Cardiac fibroblast (primary cell): ENCODE measurements around the gene ARHGEF17.

Experiments
- DNase-seq, 2 donors: peaks; one replicate each; pipeline versions ENCODE4 v3.0.0 to v3.0.0-alpha.2; 2010; ENCODE audit warnings: low read depth in 2 of 2
- H3K4me3 ChIP-seq, 2 donors: replicated peaks in 1 of 2; 1 replicate in 1 of 2; 2 replicates in 1 of 2; pipeline ENCODE4 v1.5.1; 2011; ENCODE audit warnings: low read depth in 2 of 2, low read length in 2 of 2, mild to moderate bottlenecking in 2 of 2, moderate library complexity in 1 of 2
- TF ChIP-seq, protein P1 (sequence below): IDR thresholded peaks from one replicate; pipeline ENCODE4 v1.5.1; 2011; ENCODE audit warnings: low read depth, mild to moderate bottlenecking, low read length, inconsistent platforms

Gene ARHGEF17

DNA sequence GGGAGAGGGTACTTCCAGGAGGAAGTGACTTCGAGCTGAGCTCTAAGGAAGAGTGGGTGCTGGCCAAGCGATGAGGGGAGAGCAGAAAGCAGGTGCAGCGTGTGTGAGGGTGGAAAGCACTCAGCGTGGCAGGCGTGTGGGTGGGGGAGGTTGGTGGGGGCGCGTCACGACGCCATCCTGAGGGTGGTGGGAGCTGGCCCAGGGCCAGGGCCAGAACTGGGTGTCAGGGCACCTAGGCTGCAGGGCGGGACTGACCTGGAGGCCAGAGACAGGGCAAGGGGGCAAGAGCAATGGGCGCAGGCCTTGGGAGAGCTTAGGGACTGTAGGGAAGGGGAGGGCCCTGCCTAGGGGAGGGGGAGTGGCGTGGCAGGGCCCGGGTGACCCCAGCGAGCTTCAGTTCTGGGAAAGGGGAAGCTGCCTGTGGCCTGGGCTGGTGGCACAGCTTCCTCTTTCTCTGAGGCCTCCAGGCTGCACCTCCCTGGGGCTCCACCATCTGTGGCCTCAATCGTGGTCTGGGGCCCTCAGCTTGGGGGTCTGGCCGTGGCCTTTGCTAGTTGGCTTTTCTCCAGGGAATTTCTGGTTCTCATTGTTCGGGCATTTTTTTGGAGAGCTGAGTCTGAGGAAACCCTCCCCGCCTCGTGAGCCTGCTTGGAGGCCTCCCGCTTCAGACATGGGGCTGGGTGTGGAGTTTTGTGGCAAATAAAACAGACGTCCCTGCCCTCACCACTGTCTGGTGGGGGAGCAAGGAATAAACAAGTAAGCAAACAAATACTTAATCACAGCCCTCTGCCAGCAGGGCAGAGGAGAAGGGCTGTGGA, 77.0 kb downstream of the ARHGEF17 start:
- DNase-seq, result no peak
- no peak overlapping the region for H3K4me3 ChIP-seq
- TF ChIP-seq, protein P1, sequence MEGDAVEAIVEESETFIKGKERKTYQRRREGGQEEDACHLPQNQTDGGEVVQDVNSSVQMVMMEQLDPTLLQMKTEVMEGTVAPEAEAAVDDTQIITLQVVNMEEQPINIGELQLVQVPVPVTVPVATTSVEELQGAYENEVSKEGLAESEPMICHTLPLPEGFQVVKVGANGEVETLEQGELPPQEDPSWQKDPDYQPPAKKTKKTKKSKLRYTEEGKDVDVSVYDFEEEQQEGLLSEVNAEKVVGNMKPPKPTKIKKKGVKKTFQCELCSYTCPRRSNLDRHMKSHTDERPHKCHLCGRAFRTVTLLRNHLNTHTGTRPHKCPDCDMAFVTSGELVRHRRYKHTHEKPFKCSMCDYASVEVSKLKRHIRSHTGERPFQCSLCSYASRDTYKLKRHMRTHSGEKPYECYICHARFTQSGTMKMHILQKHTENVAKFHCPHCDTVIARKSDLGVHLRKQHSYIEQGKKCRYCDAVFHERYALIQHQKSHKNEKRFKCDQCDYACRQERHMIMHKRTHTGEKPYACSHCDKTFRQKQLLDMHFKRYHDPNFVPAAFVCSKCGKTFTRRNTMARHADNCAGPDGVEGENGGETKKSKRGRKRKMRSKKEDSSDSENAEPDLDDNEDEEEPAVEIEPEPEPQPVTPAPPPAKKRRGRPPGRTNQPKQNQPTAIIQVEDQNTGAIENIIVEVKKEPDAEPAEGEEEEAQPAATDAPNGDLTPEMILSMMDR, result no peak

DNA sequence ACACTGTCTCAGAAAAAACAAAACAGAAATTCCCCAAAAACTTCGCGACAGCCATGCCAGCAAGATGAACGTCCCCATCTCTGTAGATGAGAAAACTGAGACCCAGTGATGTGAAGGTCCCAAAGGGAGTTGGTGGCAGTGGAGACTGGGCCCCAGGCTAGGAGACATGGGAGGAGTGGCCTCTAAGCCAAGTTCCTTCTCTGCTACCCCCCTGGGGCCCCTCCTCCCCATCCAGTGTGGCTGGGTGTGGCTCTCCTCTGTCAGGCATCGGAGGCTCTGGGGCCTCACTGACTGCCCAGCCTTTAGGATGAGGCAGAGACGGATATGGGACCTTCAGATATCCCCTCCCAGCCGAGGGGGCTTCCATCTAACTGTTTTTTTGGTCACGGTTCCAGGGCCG, 77.9 kb downstream of the ARHGEF17 start:
- H3K4me3 ChIP-seq, result no peak overlapping the region
- TF ChIP-seq, protein P1, result no peak
- no peak for DNase-seq

DNA sequence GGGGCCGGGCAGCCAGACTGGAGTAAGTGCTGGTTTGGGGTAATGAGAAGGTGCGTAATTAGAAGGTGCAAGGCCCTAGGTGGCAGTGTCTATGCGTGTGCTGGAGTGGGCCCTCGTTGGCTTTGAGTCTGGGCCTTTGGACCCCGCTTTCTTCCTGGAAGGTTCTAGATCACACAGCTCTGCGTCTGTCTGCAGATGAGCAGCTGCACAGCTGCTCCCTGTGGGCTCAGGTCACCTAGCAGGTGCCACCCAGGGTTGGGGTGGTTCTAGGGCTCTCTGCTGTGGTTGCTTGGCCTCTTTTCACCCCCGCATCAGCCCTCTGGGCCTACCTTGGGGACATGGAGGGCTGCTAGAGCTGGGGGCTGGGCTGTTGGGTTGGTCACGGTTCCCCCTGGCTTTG, 78.5 kb downstream of the ARHGEF17 start:
- TF ChIP-seq, protein P1, result no peak
- no peak for DNase-seq
- H3K4me3 ChIP-seq, result no peak overlapping the region

DNA sequence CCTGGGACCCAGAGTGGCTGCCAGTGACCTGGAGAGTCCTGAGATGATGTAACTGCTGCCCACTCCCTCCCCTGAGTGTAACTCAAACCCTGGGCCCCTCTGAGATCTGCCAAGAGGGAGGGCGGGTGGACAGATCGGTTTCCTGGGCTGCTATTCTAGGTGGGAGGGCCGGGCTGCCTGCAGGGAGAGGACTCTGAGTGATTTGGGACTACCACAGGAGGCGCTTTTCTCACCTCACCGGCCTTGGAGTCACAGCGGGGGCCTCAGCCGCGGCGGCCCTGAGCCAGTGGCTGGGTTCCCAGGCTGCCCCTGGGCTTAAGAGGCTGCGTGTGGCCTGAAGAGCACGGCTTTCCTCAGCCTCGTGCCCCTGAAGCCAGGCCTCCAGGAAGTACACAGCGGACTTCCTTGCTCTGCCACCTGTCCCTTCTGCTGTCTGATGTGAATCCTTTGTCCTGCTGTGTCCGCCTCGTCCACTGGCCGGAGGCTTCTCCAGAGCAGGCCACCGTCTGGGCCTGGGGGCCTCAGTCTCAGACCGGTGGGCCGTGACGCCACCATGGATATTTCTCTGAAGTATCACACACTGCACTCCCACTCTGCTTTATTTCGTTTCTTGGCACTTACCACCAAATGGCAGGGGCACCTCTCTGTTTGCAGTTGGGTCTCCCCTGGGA, 79.7 kb downstream of the ARHGEF17 start:
- no peak overlapping the region for H3K4me3 ChIP-seq
- DNase-seq, result no peak
- TF ChIP-seq, protein P1, result no peak

DNA sequence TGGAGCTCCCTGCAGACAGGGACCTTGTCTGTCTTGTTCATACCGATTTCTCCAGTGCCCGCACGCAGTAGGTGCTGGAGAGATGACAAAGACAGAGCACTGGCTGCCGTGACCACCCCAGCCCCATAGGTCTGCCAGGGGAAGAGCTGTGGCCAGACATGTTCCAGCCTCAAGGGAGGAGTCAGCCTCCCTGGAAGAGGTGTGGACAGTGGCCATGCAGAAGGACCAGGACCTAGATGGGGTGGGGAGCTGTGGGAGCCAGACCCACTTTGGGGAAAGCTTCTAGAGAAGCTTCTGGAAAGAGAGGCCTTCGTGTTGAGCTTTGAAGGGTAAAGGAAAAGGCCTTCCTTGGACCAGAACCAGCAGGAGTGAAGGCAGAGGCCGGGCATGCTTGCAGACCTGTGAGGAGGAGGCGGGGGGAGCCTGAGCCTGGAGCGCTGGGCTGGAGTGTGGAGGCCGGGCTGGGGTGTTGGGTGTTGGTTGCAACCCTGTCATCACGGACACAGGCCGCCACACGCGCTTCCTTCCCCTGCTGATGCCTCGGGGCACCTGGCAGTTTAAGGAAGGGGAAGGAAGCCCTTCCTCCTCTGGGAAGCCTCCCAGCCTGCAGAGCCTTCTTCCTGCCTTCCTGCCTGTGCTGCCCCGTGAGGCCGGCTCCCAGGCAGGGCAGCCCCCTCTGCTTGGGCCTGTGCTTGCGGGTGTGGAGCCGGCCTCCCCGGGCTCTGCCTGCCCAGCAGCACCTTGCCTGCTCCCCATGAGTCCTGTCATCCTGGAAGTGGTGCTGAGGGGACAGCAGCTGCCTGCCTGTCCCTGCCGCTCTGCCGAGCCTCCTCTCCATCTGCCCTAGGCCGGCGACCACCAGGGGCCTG, 80.4 kb downstream of the ARHGEF17 start:
- no peak for DNase-seq
- TF ChIP-seq, protein P1, result no peak
- H3K4me3 ChIP-seq, result no peak overlapping the region

DNA sequence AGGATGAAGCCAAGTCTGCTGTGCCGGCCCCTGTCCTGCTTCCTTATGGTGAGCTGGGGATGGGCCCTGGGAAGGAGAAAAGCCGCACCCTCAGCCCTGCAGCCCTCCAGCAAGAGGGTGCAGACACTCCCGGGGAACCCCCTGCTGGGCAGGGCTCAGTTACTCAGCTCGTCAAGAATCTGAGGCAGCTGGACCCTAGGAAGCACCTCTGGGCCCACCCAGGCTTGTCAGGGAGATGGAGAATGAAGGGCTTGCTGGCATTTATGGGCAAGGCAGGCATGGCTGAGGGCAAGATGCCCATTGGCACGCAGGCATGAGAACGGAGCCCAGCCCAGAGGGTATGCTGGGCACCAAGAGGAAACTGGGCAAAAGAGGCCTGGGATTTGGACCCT, 81.1 kb downstream of the ARHGEF17 start:
- TF ChIP-seq, protein P1, result no peak
- H3K4me3 ChIP-seq, result no peak overlapping the region
- DNase-seq, result no peak
